Activated T-cell treated with anti-CD3 and anti-CD28 coated beads for 24 hours (primary cell): Measurements from ENCODE around the gene RAB3A.

ENCODE experiments used
- DNase-seq: peaks from one replicate; pipeline ENCODE4 v3.0.0-alpha.2; 2020; ENCODE audit warnings: low read depth

Gene RAB3A, protein sequence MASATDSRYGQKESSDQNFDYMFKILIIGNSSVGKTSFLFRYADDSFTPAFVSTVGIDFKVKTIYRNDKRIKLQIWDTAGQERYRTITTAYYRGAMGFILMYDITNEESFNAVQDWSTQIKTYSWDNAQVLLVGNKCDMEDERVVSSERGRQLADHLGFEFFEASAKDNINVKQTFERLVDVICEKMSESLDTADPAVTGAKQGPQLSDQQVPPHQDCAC

DNA sequence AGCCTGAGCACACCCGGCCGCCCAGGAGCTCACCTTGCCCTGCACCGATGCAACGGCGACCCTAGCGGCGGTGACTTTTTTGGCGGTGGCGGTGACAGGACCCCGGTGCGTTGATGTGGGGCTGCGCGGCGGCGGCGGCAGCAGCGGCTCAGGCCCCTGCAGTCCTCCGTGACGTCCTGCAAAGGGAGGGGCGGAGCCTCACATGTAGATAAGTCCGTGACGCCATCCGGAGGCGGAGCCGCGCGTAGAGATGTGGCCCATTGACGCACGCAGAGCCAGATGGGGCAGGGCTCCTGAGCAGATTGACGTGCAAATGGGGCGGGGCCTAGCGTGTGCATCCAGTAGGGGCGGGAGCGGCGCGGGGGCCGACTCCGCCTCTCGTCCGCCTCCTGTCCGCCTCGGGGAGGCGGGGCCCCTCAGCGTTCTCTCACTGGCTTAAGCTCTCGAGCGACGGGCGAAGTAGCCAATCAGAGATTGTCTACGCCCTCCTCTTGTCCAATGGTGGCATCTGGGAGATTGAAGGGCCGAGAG is at the start of gene RAB3A:
RAB3A (minus strand) TSS at position 180 of the 531 bp plus-strand sequence. CDS start 1,302 bp downstream, outside the sequence.
- peak; percentile 99 for DNase-seq

- DNase-seq, result no peak
Observed at GRCh38 chr19:18253130-18253529, 49.3 kb upstream of the RAB3A start.

- DNase-seq, result no peak
Observed at GRCh38 chr19:18252370-18252717, 48.5 kb upstream of the RAB3A start.

DNA sequence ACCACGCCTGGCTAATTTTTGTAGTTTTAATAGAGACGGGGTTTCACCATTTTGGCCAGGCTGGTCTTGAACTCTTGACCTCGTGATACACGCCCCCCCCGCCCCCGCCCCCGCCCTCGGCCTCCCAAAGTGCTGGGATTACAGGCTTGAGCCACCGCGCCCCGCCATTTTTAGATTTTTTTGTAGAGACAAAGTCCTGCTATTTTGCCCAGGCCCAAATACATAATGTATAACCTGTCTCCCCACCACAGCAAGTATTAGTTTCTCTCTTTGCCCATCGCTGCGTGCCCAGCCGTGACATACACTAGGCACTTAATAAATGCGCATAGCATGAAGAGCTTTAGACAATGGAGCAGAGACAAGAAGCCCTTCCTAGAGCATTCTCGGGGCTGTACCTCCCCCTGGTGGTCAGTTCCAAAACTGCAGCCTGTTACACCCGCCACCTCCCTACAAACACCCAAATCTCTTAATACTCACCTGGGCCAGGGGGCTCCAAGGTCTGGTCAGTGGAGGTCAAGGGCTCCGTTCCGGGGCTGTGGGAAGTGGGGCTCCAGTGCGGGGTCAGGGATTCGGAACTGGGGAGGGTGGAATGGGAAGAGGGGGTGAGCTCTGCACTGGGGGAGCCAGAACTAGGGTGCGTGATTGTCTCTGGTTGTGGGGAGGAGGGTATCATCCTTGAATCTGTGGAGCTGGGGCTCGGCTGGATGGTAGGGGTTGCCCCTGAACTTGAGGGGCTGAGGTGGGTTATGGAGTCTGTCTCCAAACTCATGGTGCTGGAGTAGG is 47.9 kb upstream of the RAB3A start:
- peak; percentile 70 for DNase-seq

- no peak for DNase-seq
Observed at GRCh38 chr19:18249834-18250233, 46.0 kb upstream of the RAB3A start.

GRCh38 chr19:18245297-18245696 is 41.5 kb upstream of the RAB3A start:
- no peak for DNase-seq

- DNase-seq, result no peak
Observed at GRCh38 chr19:18239303-18239702, 35.5 kb upstream of the RAB3A start.

DNA sequence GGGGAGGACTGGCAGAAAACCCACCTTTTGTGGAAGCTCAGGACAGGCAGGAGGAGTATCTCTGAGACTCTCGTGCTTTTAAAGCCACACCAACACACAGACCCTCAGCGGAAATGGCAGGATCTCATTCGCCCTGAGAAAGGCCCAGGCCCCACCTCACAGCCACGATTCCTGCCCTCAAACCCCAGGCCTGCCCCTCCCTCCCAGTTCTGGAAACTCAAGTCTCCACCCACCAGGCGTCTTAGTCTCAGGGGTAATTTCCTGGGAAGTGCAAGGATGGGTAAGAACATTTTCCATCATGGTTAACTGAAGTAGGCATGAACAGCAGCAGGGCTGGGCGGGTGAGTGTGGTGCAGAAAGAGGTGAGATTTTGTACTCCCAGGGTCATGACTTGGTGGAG is 30.4 kb upstream of the RAB3A start:
- no peak for DNase-seq

DNA sequence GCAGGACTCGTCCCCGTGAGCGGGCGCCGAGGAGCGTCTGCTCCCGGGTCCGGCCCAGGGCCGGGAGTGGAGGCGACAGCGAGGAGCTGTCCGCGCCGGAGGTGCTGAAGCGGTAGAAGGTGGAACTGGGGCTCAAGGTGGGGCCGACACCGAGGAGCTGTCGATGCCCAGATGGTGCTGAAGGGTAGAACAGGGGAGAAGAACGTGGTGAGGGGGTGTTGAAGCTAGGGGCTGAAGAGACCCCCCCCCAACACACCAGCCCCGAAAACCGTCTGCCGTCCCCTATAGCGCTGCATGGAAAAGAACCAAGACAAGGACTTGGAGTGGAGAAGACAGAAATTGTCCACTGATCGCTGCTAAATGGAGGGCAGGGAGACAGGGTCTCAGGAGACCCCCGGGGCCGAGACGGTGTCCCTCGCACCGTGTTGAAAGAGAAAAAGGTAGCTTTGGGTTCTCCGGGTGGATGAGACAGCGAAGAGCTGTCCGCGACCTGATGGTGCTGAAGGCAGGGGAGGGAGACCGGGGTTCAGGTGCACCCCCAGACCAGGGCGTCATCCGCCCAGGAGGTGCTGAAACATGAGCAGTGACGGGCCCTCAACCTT is 29.5 kb upstream of the RAB3A start:
- no peak for DNase-seq

DNA sequence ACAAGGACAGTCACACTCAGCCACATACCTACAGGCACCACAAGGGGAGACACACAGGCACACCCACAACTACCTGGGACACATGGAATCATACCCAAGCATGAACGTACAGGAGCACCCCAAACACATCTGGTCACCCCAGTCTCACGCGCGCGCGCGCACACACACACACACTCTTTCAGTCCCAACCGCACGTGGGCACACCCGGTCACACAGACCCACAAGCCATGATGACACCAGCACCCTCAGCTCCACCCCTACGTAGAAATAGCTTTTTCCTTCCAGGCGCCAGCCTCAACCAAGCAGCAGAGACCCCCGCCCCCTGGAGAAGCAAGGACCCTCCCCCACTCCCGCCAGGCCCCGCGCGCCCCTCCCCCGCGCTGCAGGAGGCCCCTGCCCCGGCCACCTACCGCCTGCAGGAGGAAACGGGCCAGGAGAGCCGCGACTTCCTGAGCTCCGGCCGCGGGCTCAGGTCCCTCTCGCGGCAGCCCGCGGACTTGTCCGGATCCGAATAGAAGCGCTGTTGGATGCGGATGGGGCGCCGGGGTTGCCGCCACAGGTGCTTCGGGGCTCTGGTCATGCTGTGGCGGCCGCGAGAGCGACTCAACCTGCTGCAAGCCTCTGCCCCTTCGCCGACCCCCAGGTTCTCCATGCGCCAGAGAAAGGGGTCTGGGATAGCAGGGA is 28.8 kb upstream of the RAB3A start:
- no peak for DNase-seq

- DNase-seq, result no peak
Observed at GRCh38 chr19:18231775-18232174, 27.9 kb upstream of the RAB3A start.

DNA sequence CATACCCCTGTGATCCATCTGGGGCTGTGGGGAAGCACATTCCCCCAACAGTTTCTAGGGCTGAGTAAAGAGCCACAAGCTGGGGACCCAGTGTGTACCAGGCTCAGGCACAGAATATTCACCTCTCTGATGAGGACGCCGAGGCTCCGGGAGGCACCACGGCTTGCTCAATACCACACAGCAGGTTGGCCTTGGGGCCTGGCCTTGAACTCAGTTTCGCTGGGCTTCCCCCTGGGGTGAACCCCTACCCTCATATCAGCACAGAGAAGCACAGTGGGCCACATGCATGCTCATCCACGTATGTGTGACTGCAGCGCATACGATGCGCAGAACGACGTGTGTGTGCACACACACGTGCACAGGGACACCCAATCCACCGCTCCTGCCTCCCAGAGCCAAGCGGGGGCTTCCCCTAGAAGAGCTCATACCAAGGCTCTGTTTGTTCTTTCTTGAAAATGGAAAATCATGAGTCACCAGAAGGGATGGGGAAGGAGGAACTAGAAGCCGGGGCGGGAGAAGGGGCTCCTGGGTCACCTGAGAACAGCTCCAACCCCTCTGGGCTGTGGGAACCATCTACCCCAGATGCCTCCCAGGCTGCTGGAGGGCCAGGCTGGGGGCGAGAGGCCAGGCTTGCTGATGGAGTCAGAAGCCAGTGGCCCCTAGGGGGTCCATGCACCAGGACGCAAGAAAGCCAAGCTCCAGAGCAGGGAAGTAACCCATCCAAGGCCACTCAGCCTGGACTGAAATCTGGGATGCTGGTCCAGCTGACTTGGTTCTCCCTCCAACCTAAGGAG is 27.3 kb upstream of the RAB3A start:
- DNase-seq, result no peak

DNA sequence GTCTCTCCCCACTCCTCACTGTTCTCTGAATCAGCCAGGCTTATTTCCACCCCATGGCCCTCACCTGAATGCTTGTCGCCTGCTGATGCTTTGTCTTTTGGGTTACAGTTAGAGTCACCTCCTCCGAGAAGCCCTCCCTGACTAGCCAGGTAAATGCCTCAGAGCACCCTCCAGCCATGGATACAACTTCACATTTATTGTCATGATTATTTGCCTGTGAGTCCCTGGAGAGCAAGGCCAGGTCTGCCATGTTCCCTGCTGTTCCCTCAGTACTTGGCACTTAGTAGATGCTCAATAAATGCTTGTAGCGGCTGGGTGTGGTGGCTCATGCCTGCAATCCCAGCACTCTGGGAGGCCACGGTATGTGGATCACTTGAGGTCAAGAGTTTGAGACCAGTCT is 26.1 kb upstream of the RAB3A start:
- no peak for DNase-seq

DNA sequence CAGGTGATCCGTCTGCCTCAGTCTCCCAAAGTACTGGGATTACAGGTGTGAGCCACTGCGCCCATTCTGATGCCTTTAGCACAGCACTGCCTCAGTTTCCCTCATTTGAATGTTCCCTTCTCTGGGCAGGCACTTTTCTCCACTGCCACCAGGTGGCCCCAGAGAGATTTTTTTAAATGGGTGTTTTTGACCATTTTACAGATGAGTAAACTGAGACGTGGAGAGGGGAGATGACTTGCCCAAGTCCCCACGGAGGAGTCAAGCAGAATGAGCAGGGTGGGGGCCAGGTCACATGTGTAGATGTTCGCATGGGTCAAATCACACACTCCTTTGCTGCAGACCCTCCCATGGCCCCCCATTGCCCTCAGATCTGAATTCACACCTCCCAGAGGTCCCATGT is 25.6 kb upstream of the RAB3A start:
- no peak for DNase-seq

DNA sequence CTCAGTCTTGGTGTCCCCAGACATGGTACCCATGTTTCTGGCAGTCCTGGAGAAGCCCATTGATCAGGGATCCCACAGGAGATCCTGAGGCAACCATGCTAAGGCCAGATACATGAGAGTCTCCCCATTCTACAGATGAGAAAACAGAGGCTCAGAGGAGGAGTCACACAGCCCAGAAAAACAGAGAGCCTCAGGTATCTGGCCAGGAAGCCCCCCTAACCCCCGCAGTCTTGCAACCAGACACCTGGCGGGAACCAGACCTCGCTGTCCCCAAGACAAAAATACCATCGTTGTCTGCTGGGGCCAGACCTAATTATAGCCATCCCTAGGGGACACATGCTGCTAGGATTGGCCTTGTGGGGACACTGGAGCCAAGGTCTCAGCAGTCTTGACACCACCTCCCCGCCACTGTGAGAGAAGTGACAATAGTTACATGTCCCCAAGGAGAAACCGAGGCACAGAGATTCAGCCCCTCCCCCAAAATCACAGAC is 24.0 kb upstream of the RAB3A start:
- no peak for DNase-seq

GRCh38 chr19:18226956-18227780 is 23.3 kb upstream of the RAB3A start:
- no peak for DNase-seq

- DNase-seq, result no peak
Observed at GRCh38 chr19:18225702-18226468, 22.0 kb upstream of the RAB3A start, which contains the start of gene PDE4C. Gene PDE4C, minus strand, starts transcription at chr19:18226438. Its CDS starts 23 bp downstream, at chr19:18226415.

DNA sequence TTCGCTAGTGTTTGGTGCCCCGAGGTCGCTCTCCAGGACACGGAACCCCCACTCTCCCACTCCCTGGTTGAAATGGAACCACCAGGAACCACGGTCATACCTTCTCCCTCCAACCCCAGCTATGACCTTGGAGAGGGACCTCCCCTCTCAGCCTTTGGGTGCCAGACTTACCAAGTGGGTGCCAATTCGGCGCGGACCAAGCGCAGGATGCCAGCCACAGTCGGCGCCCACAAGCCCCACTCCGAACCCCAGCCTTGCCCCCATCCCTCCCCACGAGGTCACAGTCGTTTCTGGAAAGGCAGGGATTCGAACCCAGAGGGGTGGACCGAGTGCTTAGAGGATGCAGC is 21.5 kb upstream of the RAB3A start:
- DNase-seq, result no peak

GRCh38 chr19:18224525-18225354 is 20.9 kb upstream of the RAB3A start:
- DNase-seq, result peak; percentile 90
